SU-DHL-6 (cell line): ENCODE measurements around the gene MIF4GD.

Experiments used
- EZH2phosphoT487 ChIP-seq: fragments of 200-600 bp; sonication (generic), shearing (Covaris generic); conservative IDR thresholded peaks from 2 replicates; pipeline ENCODE4 v1.6.1; 2018; ENCODE audit warnings: mild to moderate bottlenecking, antibody characterized with exemption, low read length, moderate library complexity, mixed read lengths
- TF ChIP-seq, protein P1 (sequence below): fragments of 200-600 bp; sonication (generic); IDR thresholded peaks from one replicate; pipeline ENCODE4 v1.5.1; 2017; ENCODE audit warnings: antibody characterized with exemption, mild to moderate bottlenecking, low read length, moderate library complexity; ENCODE audit not compliant: insufficient read depth, poor library complexity, severe bottlenecking

DNA sequence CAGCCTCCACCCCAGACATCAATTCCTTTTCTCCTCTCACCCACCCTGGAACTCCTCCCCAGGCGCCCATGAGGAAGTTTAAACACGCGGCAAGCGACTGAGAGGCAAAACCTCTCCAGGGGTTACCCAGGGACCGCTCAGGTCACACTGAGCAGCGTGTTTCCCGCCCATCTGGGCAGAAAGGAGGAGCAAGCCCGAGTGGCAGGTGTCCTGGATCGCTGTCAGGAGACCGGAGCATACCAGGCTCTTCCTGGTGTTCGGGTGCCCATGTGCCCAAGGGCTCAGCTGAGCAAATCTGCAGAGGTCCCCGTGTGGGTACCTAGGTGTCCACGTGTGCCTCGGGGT is 17.7 kb upstream of the MIF4GD start:
- no peak for TF ChIP-seq EZH2phosphoT487
- TF ChIP-seq, protein P1, sequence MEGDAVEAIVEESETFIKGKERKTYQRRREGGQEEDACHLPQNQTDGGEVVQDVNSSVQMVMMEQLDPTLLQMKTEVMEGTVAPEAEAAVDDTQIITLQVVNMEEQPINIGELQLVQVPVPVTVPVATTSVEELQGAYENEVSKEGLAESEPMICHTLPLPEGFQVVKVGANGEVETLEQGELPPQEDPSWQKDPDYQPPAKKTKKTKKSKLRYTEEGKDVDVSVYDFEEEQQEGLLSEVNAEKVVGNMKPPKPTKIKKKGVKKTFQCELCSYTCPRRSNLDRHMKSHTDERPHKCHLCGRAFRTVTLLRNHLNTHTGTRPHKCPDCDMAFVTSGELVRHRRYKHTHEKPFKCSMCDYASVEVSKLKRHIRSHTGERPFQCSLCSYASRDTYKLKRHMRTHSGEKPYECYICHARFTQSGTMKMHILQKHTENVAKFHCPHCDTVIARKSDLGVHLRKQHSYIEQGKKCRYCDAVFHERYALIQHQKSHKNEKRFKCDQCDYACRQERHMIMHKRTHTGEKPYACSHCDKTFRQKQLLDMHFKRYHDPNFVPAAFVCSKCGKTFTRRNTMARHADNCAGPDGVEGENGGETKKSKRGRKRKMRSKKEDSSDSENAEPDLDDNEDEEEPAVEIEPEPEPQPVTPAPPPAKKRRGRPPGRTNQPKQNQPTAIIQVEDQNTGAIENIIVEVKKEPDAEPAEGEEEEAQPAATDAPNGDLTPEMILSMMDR = no peak
